OCI-LY7 (cell line): ENCODE results near the gene EPS15. TPM values are rescaled to one million over a fixed set of nuclear protein-coding genes. Genes with fewer than 3 reads are reported as not detected.

ENCODE experiments used
- BruUV-seq: library from RNA; stranded (reverse); fragments of 400-500 nt; replicated peaks from 2 replicates; lab custom pipeline; 2021; lab: Mats Ljungman, UMichigan
- CTCF ChIA-PET: fragments of 300-600 bp; sonication (Branson Sonifier 250); formaldehyde crosslinking; loops from one replicate; lab custom pipeline; 2022; ENCODE audit warnings: antibody characterized with exemption; ENCODE audit not compliant: unreplicated experiment; lab: Charles Lee
- POLR2A ChIA-PET: fragments of 300-600 bp; sonication (Branson Sonifier 250); formaldehyde crosslinking; loops from one replicate; lab custom pipeline; 2022; ENCODE audit warnings: antibody characterized with exemption; lab: Charles Lee
- DNase-seq: peaks from one replicate; pipeline ENCODE4 v3.0.0-alpha.2; 2015; ENCODE audit warnings: low spot score
- H2AFZ ChIP-seq: fragments of 200-600 bp; sonication (generic), shearing (Covaris generic); 2 replicates; pipeline ENCODE4 v1.6.1; 2014; ENCODE audit warnings: mild to moderate bottlenecking, antibody characterized with exemption, low read length, moderate library complexity
- H3K27ac ChIP-seq: fragments of 200-600 bp; sonication (generic); 2 replicates; pipeline ENCODE4 v1.5.1; 2014; ENCODE audit warnings: mixed run types, low read depth, mild to moderate bottlenecking, moderate library complexity, low read length, inconsistent platforms; ENCODE audit not compliant: poor library complexity, severe bottlenecking
- H3K36me3 ChIP-seq: fragments of 200-600 bp; sonication (generic); 2 replicates; pipeline ENCODE4 v1.6.1; 2014; ENCODE audit warnings: mild to moderate bottlenecking, antibody characterized with exemption, low read length, moderate library complexity, mixed read lengths; ENCODE audit not compliant: insufficient read depth
- H3K4me1 ChIP-seq: fragments of 200-600 bp; sonication (generic); 2 replicates; pipeline ENCODE4 v1.5.1; 2014; ENCODE audit warnings: mild to moderate bottlenecking, low read length; ENCODE audit not compliant: insufficient read depth, poor library complexity, severe bottlenecking
- H3K4me2 ChIP-seq: fragments of 200-600 bp; sonication (generic); 2 replicates; pipeline ENCODE4 v1.6.1; 2014; ENCODE audit warnings: mild to moderate bottlenecking, low read length
- H3K4me3 ChIP-seq: fragments of 200-600 bp; sonication (generic); 2 replicates; pipeline ENCODE4 v1.5.1; 2014; ENCODE audit warnings: mild to moderate bottlenecking, low read depth, low read length; ENCODE audit not compliant: poor library complexity, severe bottlenecking
- H3K79me2 ChIP-seq: fragments of 200-600 bp; sonication (generic); 2 replicates; pipeline ENCODE4 v1.6.1; 2016; ENCODE audit warnings: low read depth, mild to moderate bottlenecking, low read length, moderate library complexity, mixed read lengths; ENCODE audit not compliant: insufficient read depth
- H3K9me2 ChIP-seq: fragments of 200-600 bp; sonication (generic); 2 replicates; pipeline ENCODE4 v1.6.1; 2016; ENCODE audit warnings: mild to moderate bottlenecking, low read length, mixed read lengths; ENCODE audit not compliant: insufficient read depth
- H3K9me3 ChIP-seq: fragments of 200-600 bp; sonication (generic); 2 replicates; pipeline ENCODE4 v1.6.1; 2014; ENCODE audit warnings: mild to moderate bottlenecking, mixed run types, low read length, mixed read lengths
- H4K20me1 ChIP-seq: fragments of 200-600 bp; sonication (generic); 2 replicates; pipeline ENCODE4 v1.6.1; 2014; ENCODE audit warnings: mild to moderate bottlenecking, antibody characterized with exemption, low read length, moderate library complexity, mixed read lengths; ENCODE audit not compliant: insufficient read depth
- CTCF ChIP-seq: fragments of 200-600 bp; sonication (generic); conservative IDR thresholded peaks from 2 replicates; pipeline ENCODE4 v1.5.1; 2014; ENCODE audit warnings: mild to moderate bottlenecking, antibody characterized with exemption, low read length, moderate library complexity, mixed read lengths
- EZH2phosphoT487 ChIP-seq: fragments of 200-600 bp; sonication (generic); IDR thresholded peaks from 2 replicates; pipeline ENCODE4 v1.6.1; 2018; ENCODE audit warnings: low read depth, borderline replicate concordance, mild to moderate bottlenecking, mixed run types, antibody characterized with exemption, low read length, moderate library complexity, mixed read lengths
- intact Hi-C: fragments of 100-400 bp; cut with micrococcal nuclease; formaldehyde crosslinking; loops from one replicate; pipeline ENCODE4 v1.10.0; 2022; ENCODE audit not compliant: unreplicated experiment
- total RNA-seq, 2 experiments: library from RNA; depleted of rRNA in 1 of 2; stranded (reverse); fragments of >200 nt in 1 of 2; shearing (Covaris generic) in 1 of 2; gene quantifications; 2 replicates each; pipeline ENCODE4 v1.2.3, GENCODE V29; 2014 to 2022

Gene EPS15
- total RNA-seq, 2 experiments from 2014 or later, result 23.8 to 73.2 TPM

DNA sequence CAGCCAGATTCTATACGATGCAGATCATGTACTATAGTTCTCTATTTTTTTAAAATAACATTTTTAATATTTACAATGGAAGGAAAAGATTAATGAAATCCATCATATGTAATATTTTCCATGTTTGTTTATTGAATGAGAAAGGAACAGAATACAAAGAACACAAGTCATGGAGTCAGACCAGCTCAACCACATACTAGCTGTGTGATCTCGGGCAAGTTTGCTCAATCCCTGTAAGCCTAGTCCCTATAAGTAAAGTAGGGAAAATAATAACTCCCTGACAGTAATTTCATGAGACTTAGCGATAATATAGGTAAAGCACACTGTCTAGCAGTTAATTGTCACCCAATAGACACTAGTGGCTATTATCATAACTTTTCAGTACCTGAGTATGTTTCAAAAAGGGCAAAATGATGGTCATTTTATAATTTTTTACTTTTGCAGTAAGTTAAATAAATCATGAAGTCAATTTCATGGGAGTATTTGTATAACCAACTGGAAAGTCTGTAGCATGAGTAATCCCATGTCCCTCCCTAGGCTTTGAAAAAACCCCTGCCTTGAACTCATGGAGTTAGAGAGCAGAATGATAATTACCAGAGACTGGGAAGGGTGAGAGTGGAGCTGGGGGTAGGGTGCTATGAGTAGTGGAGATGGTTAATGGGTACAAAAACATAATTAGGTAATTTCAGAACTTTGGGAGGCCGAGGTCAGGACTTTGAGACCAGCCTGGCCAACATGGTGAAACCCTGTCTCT, 37.0 kb upstream of the EPS15 start:
- H3K4me2 ChIP-seq, result no peak overlapping the region
- H3K9me3 ChIP-seq, result no peaks in the 10 kb centered on the region
- H4K20me1 ChIP-seq, result no peaks in the 10 kb centered on the region
- ChIA-PET CTCF (no interaction called here), POLR2A (interaction anchor here (0.6 kb wide), 1 partner anchor 762 kb away, joined by 3 read pairs; no protein-coding TSS in a partner anchor)
- no peaks in the 10 kb centered on the region for H3K4me1 ChIP-seq
- BruUV-seq, result no TSS peak
- no peak for DNase-seq
- H3K9me2 ChIP-seq, result no peaks in the 10 kb centered on the region
- intact Hi-C loops, result no loop called here
- H3K4me3 ChIP-seq, result no peak overlapping the region
- H3K27ac ChIP-seq, result no peak overlapping the region
- TF ChIP-seq EZH2phosphoT487 (no peak), CTCF (no peak)
- H3K36me3 ChIP-seq, result no peaks in the 10 kb centered on the region
- no peaks in the 10 kb centered on the region for H3K79me2 ChIP-seq
- H2AFZ ChIP-seq, result no peak overlapping the region

DNA sequence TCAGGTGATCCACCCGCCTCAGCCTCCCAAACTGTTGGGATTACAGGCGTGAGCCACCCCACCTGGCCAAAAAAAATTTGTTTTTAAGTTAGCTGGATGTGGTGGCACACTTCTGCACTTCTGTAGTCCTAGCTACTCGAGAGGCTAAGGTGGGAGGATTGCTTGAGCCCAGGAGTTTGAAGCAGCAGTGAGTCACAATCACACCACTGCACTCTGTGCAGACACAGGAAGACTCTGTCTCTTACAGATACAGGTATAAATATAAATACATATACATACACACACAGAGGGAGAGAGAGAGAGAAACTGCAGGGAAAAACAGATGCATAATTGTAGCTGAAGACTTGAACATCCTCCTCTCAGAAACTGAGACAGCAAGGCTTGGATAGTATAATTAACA, 34.8 kb upstream of the EPS15 start:
- ChIA-PET POLR2A (interaction anchor here (0.6 kb wide), 2 partner anchors 32 to 431 kb away, joined by 3 to 5 read pairs; no protein-coding TSS in a partner anchor), CTCF (no interaction called here)
- Histone ChIP-seq H3K4me2 (no peak overlapping the region), H3K4me1 (peaks cover 3% of the 10 kb centered on the region), H3K27ac (no peak overlapping the region), H3K36me3 (no peaks in the 10 kb centered on the region), H3K79me2 (no peaks in the 10 kb centered on the region), H2AFZ (no peak overlapping the region), H3K4me3 (no peak overlapping the region), H3K9me3 (no peaks in the 10 kb centered on the region), H3K9me2 (no peaks in the 10 kb centered on the region), H4K20me1 (no peaks in the 10 kb centered on the region)
- no peak for DNase-seq
- intact Hi-C loops, result no loop called here
- BruUV-seq, result no TSS peak
- no peak for TF ChIP-seq CTCF
- no peak for TF ChIP-seq EZH2phosphoT487
